Astrocyte of the cerebellum (primary cell): ENCODE results near the gene MANSC1.
"Not testable (repeated sequence)": the region's sequence is repeated elsewhere in the genome, so short reads cannot be mapped to it uniquely, and the experiment has no call there.

Source experiments
- DNase-seq: peaks from one replicate; pipeline ENCODE4 v3.0.0-alpha.2; 2011; ENCODE audit warnings: low read depth
- H3K4me3 ChIP-seq: 2 replicates; pipeline ENCODE4 v1.5.1; 2011; ENCODE audit warnings: mild to moderate bottlenecking, low read depth, low read length, moderate library complexity
- CTCF ChIP-seq: IDR thresholded peaks from 2 replicates; pipeline ENCODE4 v1.5.1; 2012; ENCODE audit warnings: low read length, low read depth, moderate library complexity, mild to moderate bottlenecking; ENCODE audit errors: missing control alignments
- in situ Hi-C: cut with HindIII; loops from 2 replicates; pipeline ENCODE4 v1.10.0; 2017; ENCODE audit warnings: low sequenced_read_pairs

Gene MANSC1

GRCh38 chr12:12353807-12354206, 3.8 kb upstream of the MANSC1 start:
- in situ Hi-C loops: no loop called here
- DNase-seq: no peak
- H3K4me3 ChIP-seq: no peak overlapping the region
- TF ChIP-seq CTCF: no peak

GRCh38 chr12:12353276-12353675, 3.2 kb upstream of the MANSC1 start:
- no peak overlapping the region for H3K4me3 ChIP-seq
- no peak for TF ChIP-seq CTCF
- in situ Hi-C loops: no loop called here
- no peak for DNase-seq

- in situ Hi-C loops, DNase-seq, H3K4me3 ChIP-seq: not testable (repeated sequence)
Observed at GRCh38 chr12:12351468-12352185, 1.6 kb upstream of the MANSC1 start.

- no peak for TF ChIP-seq CTCF
- H3K4me3 ChIP-seq: no peak overlapping the region
- in situ Hi-C loops: no loop called here
- no peak for DNase-seq
Observed at GRCh38 chr12:12350868-12351463, 924 bp upstream of the MANSC1 start.

GRCh38 chr12:12338527-12339168, 11.4 kb downstream of the MANSC1 start:
- DNase-seq: no peak
- no peak overlapping the region for H3K4me3 ChIP-seq
- TF ChIP-seq CTCF: no peak
- in situ Hi-C loops: loop anchor here (25.0 kb wide), 1 partner anchor 251 kb away; no protein-coding TSS in a partner anchor

GRCh38 chr12:12336511-12336910, 13.5 kb downstream of the MANSC1 start:
- TF ChIP-seq CTCF: no peak
- no peak for DNase-seq
- no peak overlapping the region for H3K4me3 ChIP-seq
- in situ Hi-C loops: loop anchor here (25.0 kb wide), 1 partner anchor 249 kb away; no protein-coding TSS in a partner anchor

- DNase-seq: no peak
- TF ChIP-seq CTCF: no peak
- in situ Hi-C loops: loop anchor here (25.0 kb wide), 1 partner anchor 249 kb away; no protein-coding TSS in a partner anchor
- H3K4me3 ChIP-seq: no peak overlapping the region
Observed at GRCh38 chr12:12336049-12336411, 14.0 kb downstream of the MANSC1 start.
